Activated CD8-positive, alpha-beta T cell treated with anti-CD3 and anti-CD28 coated beads for 36 hours (primary cell): ENCODE results near the gene GPR161. TPM values are rescaled to one million over a fixed set of nuclear protein-coding genes. Genes with fewer than 3 reads are reported as not detected.

Experiments
- ATAC-seq: fragments of 200-7000 bp; cut with Tn5 transposase; one replicate; pipeline ENCODE4 v1.10.0; 2021; ENCODE audit warnings: mild to moderate bottlenecking, moderate library complexity
- CTCF ChIA-PET: fragments of 350-600 bp; sonication (Branson Sonifier 250); formaldehyde crosslinking; loops from one replicate; lab custom pipeline; 2021; ENCODE audit warnings: antibody characterized with exemption; lab: Charles Lee
- POLR2A ChIA-PET: fragments of 350-600 bp; sonication (Branson Sonifier 250); formaldehyde crosslinking; loops from one replicate; lab custom pipeline; 2021; ENCODE audit warnings: antibody characterized with exemption; lab: Charles Lee
- DNase-seq: peaks from one replicate; pipeline ENCODE4 v3.0.0-alpha.2; 2020
- H3K27ac Mint-ChIP-seq: one replicate; pipeline ENCODE4 v1.8.0; 2021; ENCODE audit warnings: mild to moderate bottlenecking, mixed read lengths
- H3K27me3 Mint-ChIP-seq: one replicate; pipeline ENCODE4 v1.8.0; 2021; ENCODE audit warnings: mixed read lengths
- H3K36me3 Mint-ChIP-seq: one replicate; pipeline ENCODE4 v1.8.0; 2021; ENCODE audit warnings: low read depth, mixed read lengths
- H3K4me1 Mint-ChIP-seq: one replicate; pipeline ENCODE4 v1.8.0; 2021; ENCODE audit warnings: low read depth, mixed read lengths
- H3K4me3 Mint-ChIP-seq: one replicate; pipeline ENCODE4 v1.8.0; 2021; ENCODE audit warnings: mild to moderate bottlenecking, moderate library complexity, mixed read lengths
- H3K9me3 Mint-ChIP-seq: one replicate; pipeline ENCODE4 v1.8.0; 2021; ENCODE audit warnings: mixed read lengths
- intact Hi-C: fragments of 100-400 bp; cut with micrococcal nuclease; formaldehyde crosslinking; loops from one replicate; pipeline ENCODE4 v1.10.0; 2022
- total RNA-seq, 2 experiments: library from RNA; stranded (reverse); gene quantifications; one replicate each; pipeline ENCODE4 v1.2.3, GENCODE V29; 2021
- TF ChIP-seq, protein P1 (sequence below): fragments of 200-600 bp; IDR thresholded peaks from one replicate; pipeline ENCODE4 v1.8.0; 2022; ENCODE audit warnings: antibody characterized with exemption, mild to moderate bottlenecking

GPR161 gene
- total RNA-seq, 2 experiments from 2014 or later: 0.16 to 0.20 TPM

DNA sequence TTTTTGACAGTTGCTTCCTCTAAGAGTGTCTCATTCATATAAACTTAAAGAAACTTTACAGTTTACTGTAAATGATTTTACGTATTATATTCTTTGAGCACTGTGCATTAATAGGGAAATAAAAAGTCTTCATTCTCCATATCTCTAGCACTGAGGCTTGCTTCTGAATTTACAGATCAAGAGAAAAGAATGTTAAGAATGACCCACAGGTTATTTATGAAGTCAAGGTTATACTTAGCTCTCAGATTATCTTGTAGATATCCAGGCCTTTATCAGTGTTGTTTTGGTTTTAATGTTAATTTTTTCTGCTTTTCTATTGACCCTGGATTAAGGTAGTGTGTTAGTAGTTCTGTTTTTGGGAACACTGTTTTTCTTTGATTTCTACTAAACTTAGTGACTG lies 91.4 kb downstream of the GPR161 start:
- H3K27me3 Mint-ChIP-seq: no peaks in the 10 kb centered on the region
- no peaks in the 10 kb centered on the region for H3K9me3 Mint-ChIP-seq
- POLR2A ChIA-PET: no interaction called here
- no peak for DNase-seq
- intact Hi-C loops: no loop called here
- no peak for ATAC-seq
- TF ChIP-seq, protein P1, sequence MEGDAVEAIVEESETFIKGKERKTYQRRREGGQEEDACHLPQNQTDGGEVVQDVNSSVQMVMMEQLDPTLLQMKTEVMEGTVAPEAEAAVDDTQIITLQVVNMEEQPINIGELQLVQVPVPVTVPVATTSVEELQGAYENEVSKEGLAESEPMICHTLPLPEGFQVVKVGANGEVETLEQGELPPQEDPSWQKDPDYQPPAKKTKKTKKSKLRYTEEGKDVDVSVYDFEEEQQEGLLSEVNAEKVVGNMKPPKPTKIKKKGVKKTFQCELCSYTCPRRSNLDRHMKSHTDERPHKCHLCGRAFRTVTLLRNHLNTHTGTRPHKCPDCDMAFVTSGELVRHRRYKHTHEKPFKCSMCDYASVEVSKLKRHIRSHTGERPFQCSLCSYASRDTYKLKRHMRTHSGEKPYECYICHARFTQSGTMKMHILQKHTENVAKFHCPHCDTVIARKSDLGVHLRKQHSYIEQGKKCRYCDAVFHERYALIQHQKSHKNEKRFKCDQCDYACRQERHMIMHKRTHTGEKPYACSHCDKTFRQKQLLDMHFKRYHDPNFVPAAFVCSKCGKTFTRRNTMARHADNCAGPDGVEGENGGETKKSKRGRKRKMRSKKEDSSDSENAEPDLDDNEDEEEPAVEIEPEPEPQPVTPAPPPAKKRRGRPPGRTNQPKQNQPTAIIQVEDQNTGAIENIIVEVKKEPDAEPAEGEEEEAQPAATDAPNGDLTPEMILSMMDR: no peak
- H3K36me3 Mint-ChIP-seq: peaks cover 17% of the 10 kb centered on the region
- no peak overlapping the region for H3K27ac Mint-ChIP-seq
- CTCF ChIA-PET: no interaction called here
- no peak overlapping the region for H3K4me3 Mint-ChIP-seq
- H3K4me1 Mint-ChIP-seq: no peaks in the 10 kb centered on the region

DNA sequence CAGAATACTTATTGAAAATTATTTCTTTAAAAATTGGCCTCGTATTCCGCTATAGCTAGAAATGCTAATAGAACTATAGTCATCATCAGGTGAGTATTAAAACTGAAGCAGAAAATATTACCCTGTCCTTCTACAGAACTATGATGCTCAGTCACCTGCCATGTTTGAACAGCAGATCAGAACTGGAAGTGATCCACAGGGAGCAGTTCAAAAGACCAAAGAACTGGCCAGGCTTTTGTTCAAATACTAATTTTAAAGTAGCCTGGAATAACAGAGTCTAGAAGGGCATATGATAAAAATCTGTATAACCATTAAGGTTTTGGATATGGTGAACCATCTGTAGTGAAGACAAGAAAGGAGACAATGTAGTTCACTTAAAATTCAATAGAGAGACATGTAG lies 94.4 kb downstream of the GPR161 start:
- peaks cover 14% of the 10 kb centered on the region for H3K36me3 Mint-ChIP-seq
- ATAC-seq (no peak), DNase-seq (no peak)
- no peaks in the 10 kb centered on the region for H3K4me1 Mint-ChIP-seq
- ChIA-PET POLR2A (no interaction called here), CTCF (interaction anchor here (1.7 kb wide), 1 partner anchor 8 kb away, joined by 5 read pairs; no protein-coding TSS in a partner anchor)
- H3K27me3 Mint-ChIP-seq: no peaks in the 10 kb centered on the region
- TF ChIP-seq, protein P1: no peak
- no peak overlapping the region for H3K27ac Mint-ChIP-seq
- intact Hi-C loops: no loop called here
- no peaks in the 10 kb centered on the region for H3K9me3 Mint-ChIP-seq
- H3K4me3 Mint-ChIP-seq: no peak overlapping the region

DNA sequence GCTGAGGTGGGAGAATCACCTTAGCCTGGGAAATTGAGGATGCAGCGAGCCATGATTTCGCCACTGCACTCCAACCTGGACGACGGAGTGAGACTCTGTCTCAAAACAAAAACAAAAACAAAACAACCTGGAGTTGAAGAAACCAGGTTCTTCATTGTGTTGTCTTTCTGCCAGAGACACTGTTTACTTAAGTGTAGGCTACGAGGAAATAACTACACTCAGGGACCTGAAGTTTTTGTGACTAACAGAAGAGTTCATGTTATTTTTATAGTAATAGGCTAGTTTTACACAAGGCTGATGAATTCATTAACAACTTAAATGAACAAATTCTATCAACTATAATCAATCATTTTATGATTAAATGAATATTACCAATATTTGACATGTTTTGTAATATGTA lies 101.4 kb downstream of the GPR161 start:
- Mint-ChIP-seq H3K36me3 (no peaks in the 10 kb centered on the region), H3K9me3 (no peaks in the 10 kb centered on the region), H3K4me3 (no peak overlapping the region), H3K27ac (no peak overlapping the region), H3K27me3 (no peaks in the 10 kb centered on the region), H3K4me1 (no peaks in the 10 kb centered on the region)
- ATAC-seq: no peak
- no peak for DNase-seq
- CTCF ChIA-PET: interaction anchor here (1.2 to 1.3 kb wide), 2 partner anchors 47 to 49 kb away, joined by 3 to 4 read pairs; no protein-coding TSS in a partner anchor
- TF ChIP-seq, protein P1: no peak
- POLR2A ChIA-PET: no interaction called here
- intact Hi-C loops: no loop called here

DNA sequence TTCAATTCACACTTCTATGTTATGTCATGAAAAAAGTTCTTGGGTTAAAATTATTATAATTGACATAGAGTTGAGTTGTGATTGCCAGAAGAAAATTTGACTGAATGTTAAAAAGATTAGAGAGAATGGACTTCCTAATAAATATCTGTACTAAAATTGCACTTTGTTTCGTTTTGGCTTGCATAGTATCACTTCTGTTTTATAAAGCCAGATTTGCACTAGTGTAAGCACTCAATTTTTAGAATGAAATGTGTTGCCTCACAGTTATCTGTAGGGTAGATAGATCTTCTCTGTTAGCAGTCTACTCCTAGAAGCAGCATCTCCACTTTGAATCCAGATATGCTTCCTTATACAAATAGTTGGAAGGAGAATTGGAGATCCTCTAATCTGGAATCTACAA lies 104.7 kb downstream of the GPR161 start:
- H3K4me3 Mint-ChIP-seq: no peak overlapping the region
- no peaks in the 10 kb centered on the region for H3K9me3 Mint-ChIP-seq
- no peaks in the 10 kb centered on the region for H3K27me3 Mint-ChIP-seq
- ATAC-seq (no peak), DNase-seq (no peak)
- ChIA-PET CTCF (no interaction called here), POLR2A (interaction anchor here (0.8 kb wide), 1 partner anchor 318 kb away, joined by 3 read pairs; no protein-coding TSS in a partner anchor)
- TF ChIP-seq, protein P1: no peak
- H3K4me1 Mint-ChIP-seq: no peaks in the 10 kb centered on the region
- intact Hi-C loops: no loop called here
- no peaks in the 10 kb centered on the region for H3K36me3 Mint-ChIP-seq
- no peak overlapping the region for H3K27ac Mint-ChIP-seq

DNA sequence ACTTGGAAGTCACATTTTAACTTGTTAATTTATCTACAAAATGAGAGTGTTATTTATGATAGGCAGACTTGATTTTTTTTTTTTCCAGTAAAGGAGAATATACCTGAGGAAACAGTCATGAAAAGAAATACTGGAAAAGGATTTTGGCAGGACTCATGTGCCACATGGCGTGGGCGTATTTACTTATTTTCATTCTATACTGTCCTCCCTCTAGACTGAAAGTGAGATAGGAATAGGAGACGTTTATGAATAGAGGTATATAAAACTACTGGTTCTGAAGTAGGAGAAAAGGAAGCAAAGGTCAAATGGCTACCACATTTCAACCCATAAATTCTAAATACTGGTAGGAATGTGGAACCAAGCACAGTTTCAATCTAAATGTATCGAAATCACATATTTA lies 105.1 kb downstream of the GPR161 start:
- H3K27ac Mint-ChIP-seq: no peak overlapping the region
- H3K36me3 Mint-ChIP-seq: no peaks in the 10 kb centered on the region
- H3K9me3 Mint-ChIP-seq: no peaks in the 10 kb centered on the region
- POLR2A ChIA-PET: no interaction called here
- no peak overlapping the region for H3K4me3 Mint-ChIP-seq
- H3K4me1 Mint-ChIP-seq: no peaks in the 10 kb centered on the region
- intact Hi-C loops: no loop called here
- no peak for ATAC-seq
- H3K27me3 Mint-ChIP-seq: no peaks in the 10 kb centered on the region
- CTCF ChIA-PET: no interaction called here
- TF ChIP-seq, protein P1: no peak
- no peak for DNase-seq
